Bronchial epithelial cell (primary cell): ENCODE measurements around the gene GLRX. TPM values are rescaled to one million over a fixed set of nuclear protein-coding genes. Genes with fewer than 3 reads are reported as not detected.
A peak's percentile ranks its signal among the peaks of the same experiment; 100 is the strongest.

ENCODE experiments used
- DNase-seq: peaks from one replicate; pipeline ENCODE4 v3.0.0-alpha.2; 2010; ENCODE audit warnings: low read depth
- FAIRE-seq: peaks from 2 replicates; lab custom pipeline; 2011; peaks lifted over from hg19 to GRCh38; lab: Jason Lieb, UNC
- H3K27me3 ChIP-seq: 2 replicates; pipeline ENCODE4 v1.5.1; 2011; ENCODE audit warnings: low read length; ENCODE audit not compliant: control insufficient read depth, insufficient read depth
- H3K36me3 ChIP-seq: 2 replicates; pipeline ENCODE4 v1.5.1; 2011; ENCODE audit warnings: low read length; ENCODE audit not compliant: control insufficient read depth, insufficient read depth
- H3K4me3 ChIP-seq: 2 replicates; pipeline ENCODE4 v1.5.1; 2011; ENCODE audit warnings: mild to moderate bottlenecking, low read depth, low read length, control low read depth
- total RNA-seq: library from RNA; depleted of rRNA; stranded (reverse); fragments of >200 nt; gene quantifications from 2 replicates; pipeline ENCODE4 v1.2.1, GENCODE V29; 2014
- TF ChIP-seq, protein P1 (sequence below): IDR thresholded peaks from 2 replicates; pipeline ENCODE4 v1.5.1; 2011; ENCODE audit warnings: mild to moderate bottlenecking, moderate library complexity, low read length, control low read depth, inconsistent platforms; ENCODE audit not compliant: insufficient read depth, severe bottlenecking

Gene GLRX
- total RNA-seq, 1 donor from 2014 or later, result 8.7 TPM

- Histone ChIP-seq H3K4me3 (no peak overlapping the region), H3K27me3 (no peaks in the 10 kb centered on the region), H3K36me3 (no peaks in the 10 kb centered on the region)
- FAIRE-seq, result no peak
- TF ChIP-seq, protein P1, sequence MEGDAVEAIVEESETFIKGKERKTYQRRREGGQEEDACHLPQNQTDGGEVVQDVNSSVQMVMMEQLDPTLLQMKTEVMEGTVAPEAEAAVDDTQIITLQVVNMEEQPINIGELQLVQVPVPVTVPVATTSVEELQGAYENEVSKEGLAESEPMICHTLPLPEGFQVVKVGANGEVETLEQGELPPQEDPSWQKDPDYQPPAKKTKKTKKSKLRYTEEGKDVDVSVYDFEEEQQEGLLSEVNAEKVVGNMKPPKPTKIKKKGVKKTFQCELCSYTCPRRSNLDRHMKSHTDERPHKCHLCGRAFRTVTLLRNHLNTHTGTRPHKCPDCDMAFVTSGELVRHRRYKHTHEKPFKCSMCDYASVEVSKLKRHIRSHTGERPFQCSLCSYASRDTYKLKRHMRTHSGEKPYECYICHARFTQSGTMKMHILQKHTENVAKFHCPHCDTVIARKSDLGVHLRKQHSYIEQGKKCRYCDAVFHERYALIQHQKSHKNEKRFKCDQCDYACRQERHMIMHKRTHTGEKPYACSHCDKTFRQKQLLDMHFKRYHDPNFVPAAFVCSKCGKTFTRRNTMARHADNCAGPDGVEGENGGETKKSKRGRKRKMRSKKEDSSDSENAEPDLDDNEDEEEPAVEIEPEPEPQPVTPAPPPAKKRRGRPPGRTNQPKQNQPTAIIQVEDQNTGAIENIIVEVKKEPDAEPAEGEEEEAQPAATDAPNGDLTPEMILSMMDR, result no peak
- DNase-seq, result no peak
These were observed 50.6 kb downstream of the GLRX start for GRCh38 chr5:95771892-95772291.

GRCh38 chr5:95770830-95771708 lies 51.5 kb downstream of the GLRX start:
- H3K36me3 ChIP-seq, result no peaks in the 10 kb centered on the region
- no peak overlapping the region for H3K4me3 ChIP-seq
- no peaks in the 10 kb centered on the region for H3K27me3 ChIP-seq
- DNase-seq (peak; percentile 62), FAIRE-seq (no peak)
- TF ChIP-seq, protein P1, result no peak

- FAIRE-seq, result no peak
- TF ChIP-seq, protein P1, result no peak
- DNase-seq, result no peak
- H3K27me3 ChIP-seq, result no peaks in the 10 kb centered on the region
- no peaks in the 10 kb centered on the region for H3K36me3 ChIP-seq
- no peak overlapping the region for H3K4me3 ChIP-seq
These were observed 53.8 kb downstream of the GLRX start for GRCh38 chr5:95768731-95769130.

GRCh38 chr5:95763941-95764340 lies 58.6 kb downstream of the GLRX start:
- Histone ChIP-seq H3K36me3 (no peaks in the 10 kb centered on the region), H3K4me3 (no peak overlapping the region), H3K27me3 (no peaks in the 10 kb centered on the region)
- TF ChIP-seq, protein P1, result no peak
- DNase-seq (no peak), FAIRE-seq (no peak)

Other genes starting within 250 kb of the GLRX start
- 0.26 TPM in 2 replicates for gene GPR150, start 202.6 kb downstream of the GLRX start, total RNA-seq
- 1.6 and 2.2 TPM in 2 replicates for gene RFESD, start 175.9 kb downstream of the GLRX start, total RNA-seq
- not detected in 2 replicates for gene SPATA9, start 139.7 kb downstream of the GLRX start, total RNA-seq
- gene RHOBTB3, start 91.4 kb downstream of the GLRX start, total RNA-seq, result 9.6 and 21.6 TPM in 2 replicates
- gene ELL2, start 139.1 kb upstream of the GLRX start, total RNA-seq, result 76.3 and 146 TPM in 2 replicates